ENCODE measurements around the gene NUDT3. TPM values are rescaled to one million over a fixed set of nuclear protein-coding genes. Genes with fewer than 3 reads are reported as not detected.
A peak's percentile ranks its signal among the peaks of the same experiment; 100 is the strongest.

The NUDT3 gene
- total and polyA plus RNA-seq, 2 experiments from 2014 or later, result 8.1 to 11.5 TPM

DNA sequence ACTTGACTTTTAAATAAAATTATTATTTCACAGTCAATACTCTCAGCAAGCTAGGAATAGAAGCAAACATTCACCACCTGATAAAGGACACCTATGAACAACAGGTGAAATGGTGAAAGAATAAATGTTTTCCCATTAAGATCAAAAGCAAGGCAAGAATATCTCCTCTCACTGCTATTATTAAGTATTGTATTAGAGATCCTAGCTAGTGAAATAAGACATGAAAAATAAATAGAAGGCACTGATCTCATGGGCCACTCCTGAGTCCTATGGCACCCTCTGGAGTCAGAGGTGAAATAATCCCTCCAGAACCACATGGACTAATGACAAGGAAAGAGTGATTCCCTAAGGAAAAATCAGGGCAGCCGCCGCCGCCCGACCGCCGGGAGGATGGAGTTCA is 4.0 kb upstream of the NUDT3 start:
- H4K20me1 ChIP-seq (ENCODE audit: insufficient read depth), result no peaks in the 10 kb centered on the region

GRCh38 chr6:34393966-34394305 is 1.5 kb upstream of the NUDT3 start:
- peaks cover 7% of the 10 kb centered on the region for H3K4me1 ChIP-seq (ENCODE audit: insufficient read depth)
- 82 to 90% methylated on average over 3 of the region's 3 CpGs for WGBS, 2 experiments (ENCODE audit: low coverage in 1 of 2, low lambda C conversion rate in 2 of 2, missing lambda C conversion rate in 2 of 2)
- TF ChIP-seq EZH2phosphoT487 (IDR thresholded peaks at IDR 0.05; ENCODE audit: insufficient read depth, low read depth) (no peak), EZH2 (IDR thresholded peaks at IDR 0.05; ENCODE audit: insufficient read depth, poor library complexity, severe bottlenecking) (no peak)
- H3K79me2 ChIP-seq (ENCODE audit: insufficient read depth), result peaks cover 33% of the 10 kb centered on the region
- H2AFZ ChIP-seq, result no peak overlapping the region
- no peaks in the 10 kb centered on the region for H3K36me3 ChIP-seq (ENCODE audit: low read depth)
- no peak overlapping the region for H3K27ac ChIP-seq
- peaks cover 11% of the 10 kb centered on the region for H3F3A ChIP-seq (ENCODE audit: insufficient read depth)
- no peak overlapping the region for H3K4me2 ChIP-seq (ENCODE audit: unreplicated experiment)
- no peaks in the 10 kb centered on the region for H3K27me3 ChIP-seq (replicated peaks; ENCODE audit: insufficient read depth)
- in situ Hi-C loops (cut with MboI), result no loop called here
- no peak overlapping the region for H3K9ac ChIP-seq
- H3K9me2 ChIP-seq (ENCODE audit: insufficient read depth), result no peaks in the 10 kb centered on the region
- no peak overlapping the region for H3K4me3 ChIP-seq
- no peaks in the 10 kb centered on the region for H3K9me3 ChIP-seq (ENCODE audit: low read depth)
- H4K20me1 ChIP-seq (ENCODE audit: insufficient read depth), result no peaks in the 10 kb centered on the region; the same call in 1 of the 2 replicates
- no peak for DNase-seq

More for the DNA sequence above, 4.0 kb upstream of the NUDT3 start:
- no peak overlapping the region for H3K27ac ChIP-seq
- no peaks in the 10 kb centered on the region for H3K36me3 ChIP-seq (ENCODE audit: low read depth)
- in situ Hi-C loops (cut with MboI), result no loop called here
- no peak overlapping the region for H3K4me3 ChIP-seq
- no peak overlapping the region for H3K4me2 ChIP-seq (ENCODE audit: unreplicated experiment)
- H3F3A ChIP-seq (ENCODE audit: insufficient read depth), result peaks cover under 1% of the 10 kb centered on the region; the same call in 1 of the 2 replicates
- peaks cover 7% of the 10 kb centered on the region for H3K79me2 ChIP-seq (ENCODE audit: insufficient read depth)
- H3K4me1 ChIP-seq (ENCODE audit: insufficient read depth), result peaks cover 3% of the 10 kb centered on the region; the same call in 1 of the 2 replicates
- H3K9me3 ChIP-seq (ENCODE audit: low read depth), result no peaks in the 10 kb centered on the region
- DNase-seq, result no peak
- WGBS, 2 experiments (ENCODE audit: low coverage in 1 of 2, low lambda C conversion rate in 2 of 2, missing lambda C conversion rate in 2 of 2), result 97 to 98% methylated on average over 6 of the region's 6 CpGs
- H3K9me2 ChIP-seq (ENCODE audit: insufficient read depth), result no peaks in the 10 kb centered on the region
- H3K27me3 ChIP-seq (replicated peaks; ENCODE audit: insufficient read depth), result no peaks in the 10 kb centered on the region
- H2AFZ ChIP-seq, result no peak overlapping the region
- TF ChIP-seq EZH2phosphoT487 (IDR thresholded peaks at IDR 0.05; ENCODE audit: insufficient read depth, low read depth), result no peak
- TF ChIP-seq EZH2 (IDR thresholded peaks at IDR 0.05; ENCODE audit: insufficient read depth, poor library complexity, severe bottlenecking), result no peak
- H3K9ac ChIP-seq, result no peak overlapping the region

- Histone ChIP-seq H3K9ac (peak overlapping the region; percentile 84), H3K4me2 (ENCODE audit: unreplicated experiment) (peak overlapping the region; percentile 81), H3K27me3 (replicated peaks; ENCODE audit: insufficient read depth) (no peaks in the 10 kb centered on the region), H2AFZ (peak overlapping the region; percentile 87), H3K4me3 (peak overlapping the region; percentile 76), H3F3A (ENCODE audit: insufficient read depth) (peaks cover 11% of the 10 kb centered on the region), H4K20me1 (ENCODE audit: insufficient read depth) (no peaks in the 10 kb centered on the region; the same call in 1 of the 2 replicates), H3K9me3 (ENCODE audit: low read depth) (no peaks in the 10 kb centered on the region), H3K36me3 (ENCODE audit: low read depth) (no peaks in the 10 kb centered on the region), H3K9me2 (ENCODE audit: insufficient read depth) (no peaks in the 10 kb centered on the region), H3K27ac (no peak overlapping the region), H3K4me1 (ENCODE audit: insufficient read depth) (peaks cover 7% of the 10 kb centered on the region), H3K79me2 (ENCODE audit: insufficient read depth) (peaks cover 39% of the 10 kb centered on the region)
- DNase-seq, result no peak
- 57% methylated on average over 16 of the region's 16 CpGs for WGBS, 2 experiments (ENCODE audit: low coverage in 1 of 2, low lambda C conversion rate in 2 of 2, missing lambda C conversion rate in 2 of 2)
- TF ChIP-seq EZH2phosphoT487 (IDR thresholded peaks at IDR 0.05; ENCODE audit: insufficient read depth, low read depth) (no peak), EZH2 (IDR thresholded peaks at IDR 0.05; ENCODE audit: insufficient read depth, poor library complexity, severe bottlenecking) (no peak)
- in situ Hi-C loops (cut with MboI), result no loop called here
Observed at GRCh38 chr6:34393191-34393965, 909 bp upstream of the NUDT3 start.

DNA sequence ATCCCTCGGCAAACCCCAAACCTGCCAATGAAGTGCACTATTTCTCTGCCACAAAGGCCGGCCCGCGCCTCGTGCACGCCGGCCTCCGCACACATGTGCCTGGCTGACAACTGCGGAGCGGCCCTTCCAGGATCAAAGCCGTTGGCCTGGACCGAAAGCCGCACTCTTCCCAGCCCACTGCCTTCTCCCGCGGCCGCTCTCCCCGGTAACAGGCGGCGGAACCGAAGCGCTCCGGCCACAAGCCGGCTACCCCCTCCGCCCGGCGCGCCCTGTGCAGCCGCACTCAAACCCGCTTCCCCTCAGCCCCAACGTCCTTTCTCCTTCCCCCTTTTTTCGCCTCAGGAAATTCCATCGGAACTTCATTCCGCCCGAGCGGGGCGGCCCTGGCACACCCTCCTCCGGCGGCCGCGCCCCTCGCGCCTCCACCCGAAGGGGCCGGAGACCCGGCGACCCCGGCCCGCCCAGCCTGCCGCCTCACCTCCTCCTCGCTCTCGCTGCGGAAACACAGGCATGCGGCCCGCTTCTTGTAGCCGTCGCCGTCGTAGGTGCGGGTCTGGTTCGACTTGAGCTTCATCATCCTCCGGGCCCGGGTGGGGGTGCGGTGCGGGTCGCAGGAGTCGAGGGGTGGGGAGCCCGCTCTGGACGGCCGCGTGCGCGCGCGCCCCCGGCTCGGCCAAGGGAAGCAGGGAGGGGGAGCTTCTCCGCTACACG is 528 bp downstream of the NUDT3 start:
- 0 to 1% methylated on average over 53 to 78 of the region's 78 CpGs for WGBS, 2 experiments (ENCODE audit: low coverage in 1 of 2, low lambda C conversion rate in 2 of 2, missing lambda C conversion rate in 2 of 2)
- Histone ChIP-seq H3K27ac (peak overlapping the region; percentile 69), H3K79me2 (ENCODE audit: insufficient read depth) (peaks cover 53% of the 10 kb centered on the region), H3K36me3 (ENCODE audit: low read depth) (no peaks in the 10 kb centered on the region), H3K9me2 (ENCODE audit: insufficient read depth) (no peaks in the 10 kb centered on the region), H3K4me1 (ENCODE audit: insufficient read depth) (peaks cover 9% of the 10 kb centered on the region), H3K4me3 (peak overlapping the region; percentile 76), H3K4me2 (ENCODE audit: unreplicated experiment) (peak overlapping the region; percentile 97), H2AFZ (peak overlapping the region; percentile 80), H4K20me1 (ENCODE audit: insufficient read depth) (no peaks in the 10 kb centered on the region; the same call in 1 of the 2 replicates), H3K27me3 (replicated peaks; ENCODE audit: insufficient read depth) (no peaks in the 10 kb centered on the region), H3K9me3 (ENCODE audit: low read depth) (no peaks in the 10 kb centered on the region), H3K9ac (peak overlapping the region; percentile 84), H3F3A (ENCODE audit: insufficient read depth) (peaks cover 11% of the 10 kb centered on the region)
- no peak for TF ChIP-seq EZH2 (IDR thresholded peaks at IDR 0.05; ENCODE audit: insufficient read depth, poor library complexity, severe bottlenecking)
- no peak for TF ChIP-seq EZH2phosphoT487 (IDR thresholded peaks at IDR 0.05; ENCODE audit: insufficient read depth, low read depth)
- peak; percentile 78 for DNase-seq
- in situ Hi-C loops (cut with MboI), result no loop called here
